Lower leg skin (tissue), 3 donors: ENCODE data around the gene CTNND2.
"Not testable (repeated sequence)": the region's sequence is repeated elsewhere in the genome, so short reads cannot be mapped to it uniquely, and the experiment has no call there.

ENCODE experiments used
- POLR2A ChIP-seq, 2 donors: fragments of 450-650 bp; IDR thresholded peaks; one replicate each; pipeline ENCODE4 v1.6.1; 2016 to 2017; ENCODE audit warnings: antibody characterized with exemption in 2 of 2, mild to moderate bottlenecking in 1 of 2, moderate library complexity in 1 of 2
- TF ChIP-seq, protein P1 (sequence below), 3 donors: fragments of 450-650 bp; IDR thresholded peaks; one replicate each; pipeline ENCODE4 v1.5.1; 2016; ENCODE audit warnings: antibody characterized with exemption in 3 of 3, mild to moderate bottlenecking in 3 of 3, moderate library complexity in 2 of 3

DNA sequence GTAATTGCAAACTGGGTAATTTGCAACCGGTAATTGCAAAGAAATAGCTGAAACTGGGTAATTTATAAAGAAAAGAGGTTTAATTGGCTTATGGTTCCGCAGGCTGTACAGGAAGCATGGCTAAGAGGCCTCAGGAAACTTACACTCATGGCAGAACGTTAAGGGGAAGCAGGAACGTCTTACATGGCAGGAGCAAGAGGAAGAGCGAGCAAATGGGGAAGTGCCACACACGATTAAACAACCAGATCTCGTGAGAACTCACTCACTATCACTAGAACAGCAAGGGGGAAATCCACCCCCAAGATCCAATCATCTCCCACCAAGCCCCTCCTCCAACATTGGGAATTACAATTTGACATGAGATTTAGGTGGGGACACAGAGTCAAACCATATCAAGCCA is 590.6 kb downstream of the CTNND2 start:
- not testable (repeated sequence) for TF ChIP-seq POLR2A (IDR thresholded peaks at IDR 0.05)
- TF ChIP-seq, protein P1, sequence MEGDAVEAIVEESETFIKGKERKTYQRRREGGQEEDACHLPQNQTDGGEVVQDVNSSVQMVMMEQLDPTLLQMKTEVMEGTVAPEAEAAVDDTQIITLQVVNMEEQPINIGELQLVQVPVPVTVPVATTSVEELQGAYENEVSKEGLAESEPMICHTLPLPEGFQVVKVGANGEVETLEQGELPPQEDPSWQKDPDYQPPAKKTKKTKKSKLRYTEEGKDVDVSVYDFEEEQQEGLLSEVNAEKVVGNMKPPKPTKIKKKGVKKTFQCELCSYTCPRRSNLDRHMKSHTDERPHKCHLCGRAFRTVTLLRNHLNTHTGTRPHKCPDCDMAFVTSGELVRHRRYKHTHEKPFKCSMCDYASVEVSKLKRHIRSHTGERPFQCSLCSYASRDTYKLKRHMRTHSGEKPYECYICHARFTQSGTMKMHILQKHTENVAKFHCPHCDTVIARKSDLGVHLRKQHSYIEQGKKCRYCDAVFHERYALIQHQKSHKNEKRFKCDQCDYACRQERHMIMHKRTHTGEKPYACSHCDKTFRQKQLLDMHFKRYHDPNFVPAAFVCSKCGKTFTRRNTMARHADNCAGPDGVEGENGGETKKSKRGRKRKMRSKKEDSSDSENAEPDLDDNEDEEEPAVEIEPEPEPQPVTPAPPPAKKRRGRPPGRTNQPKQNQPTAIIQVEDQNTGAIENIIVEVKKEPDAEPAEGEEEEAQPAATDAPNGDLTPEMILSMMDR (IDR thresholded peaks at IDR 0.05), result not testable (repeated sequence)
